ENCODE data around the gene FXR1.
A peak's percentile ranks its signal among the peaks of the same experiment; 100 is the strongest.
"Not testable (repeated sequence)": the region's sequence is repeated elsewhere in the genome, so short reads cannot be mapped to it uniquely, and the experiment has no call there.

The FXR1 gene

DNA sequence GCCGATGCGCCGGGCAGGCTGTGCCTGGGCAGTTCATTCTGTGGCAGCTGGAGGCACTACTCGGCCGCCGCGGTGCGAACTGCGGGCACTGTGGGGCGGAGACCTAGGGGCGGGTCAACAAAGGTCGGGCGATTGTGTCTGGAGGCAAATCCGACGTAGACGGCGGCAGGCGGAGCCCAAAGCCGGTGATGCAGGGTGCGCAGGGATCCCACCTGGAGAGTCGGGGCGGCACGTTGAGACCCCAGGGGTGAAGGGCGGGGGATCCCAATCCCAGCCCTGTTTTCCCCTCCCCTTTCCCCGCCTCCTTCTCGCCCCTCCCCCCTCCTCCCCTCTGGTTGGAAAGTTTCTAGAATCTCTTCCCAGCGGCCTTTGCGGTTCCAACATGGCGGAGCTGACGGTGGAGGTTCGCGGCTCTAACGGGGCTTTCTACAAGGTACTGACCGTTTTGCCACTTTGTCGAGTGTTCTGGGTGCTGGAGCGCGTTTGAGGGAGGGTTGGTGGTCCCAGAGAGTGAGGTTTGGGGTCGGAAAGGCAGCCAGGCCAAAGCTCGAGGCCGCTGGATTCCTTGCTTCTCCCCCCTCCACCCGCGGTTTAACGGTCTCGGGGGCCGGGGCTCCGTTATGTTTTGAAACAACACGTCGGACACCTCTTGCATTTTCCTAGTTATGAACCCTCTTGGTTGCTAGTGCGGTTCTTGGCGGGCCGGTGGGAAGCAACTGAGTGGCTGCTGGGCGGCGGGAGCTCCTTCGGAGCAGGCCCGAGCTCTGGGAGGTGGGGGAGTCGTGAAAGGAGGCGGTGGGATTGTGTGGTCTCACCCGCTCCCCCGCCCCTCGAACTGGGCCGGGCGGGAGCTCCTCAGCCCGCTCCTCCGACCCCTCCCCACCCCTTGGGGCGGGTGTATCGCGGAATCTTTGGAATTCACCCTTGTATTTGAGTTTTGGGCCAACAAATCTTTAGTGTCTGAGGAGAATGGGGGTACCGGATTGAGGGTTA lies at the start of gene FXR1:
Gene FXR1, plus strand, starts transcription at position 367 of the 993 bp plus-strand sequence. Its CDS starts 16 bp downstream, at position 383.
- peak; percentile 68 for DNase-seq (ENCODE audit: low read depth)

DNA sequence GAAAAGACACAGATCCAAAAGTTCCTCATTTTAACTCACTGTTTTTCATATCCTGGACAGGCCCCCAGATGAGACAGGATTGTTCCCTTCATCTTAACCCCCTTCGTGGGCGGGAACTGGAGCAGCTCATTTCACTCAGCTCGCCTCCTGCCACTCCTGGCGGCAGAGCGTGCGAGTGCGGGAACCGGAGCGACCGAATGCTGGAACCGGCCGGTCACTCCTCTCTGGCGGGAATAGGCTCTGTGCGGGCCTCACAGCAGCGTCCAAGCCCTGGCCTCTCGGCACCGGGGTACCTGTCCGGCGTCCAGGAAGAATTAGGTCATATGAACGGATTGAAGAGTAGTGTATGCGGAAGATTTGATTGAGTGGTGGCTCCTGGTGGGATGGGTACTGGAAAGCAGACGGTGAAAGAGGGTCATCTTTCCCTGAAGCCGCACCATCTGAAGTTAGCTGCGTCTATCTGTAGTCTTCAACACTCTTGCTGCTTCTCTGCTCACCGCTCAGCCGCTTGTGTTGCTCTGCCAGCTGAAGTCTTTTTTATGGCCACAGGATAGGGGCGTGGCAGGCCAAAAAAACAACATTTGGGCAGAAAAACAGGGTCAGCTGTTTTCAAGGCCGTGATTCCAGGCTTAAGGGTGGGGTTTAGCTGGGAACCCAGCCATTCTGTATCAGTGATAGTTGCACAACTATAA lies 42.3 kb upstream of the FXR1 start:
- DNase-seq (ENCODE audit: low read depth) = no peak

DNA sequence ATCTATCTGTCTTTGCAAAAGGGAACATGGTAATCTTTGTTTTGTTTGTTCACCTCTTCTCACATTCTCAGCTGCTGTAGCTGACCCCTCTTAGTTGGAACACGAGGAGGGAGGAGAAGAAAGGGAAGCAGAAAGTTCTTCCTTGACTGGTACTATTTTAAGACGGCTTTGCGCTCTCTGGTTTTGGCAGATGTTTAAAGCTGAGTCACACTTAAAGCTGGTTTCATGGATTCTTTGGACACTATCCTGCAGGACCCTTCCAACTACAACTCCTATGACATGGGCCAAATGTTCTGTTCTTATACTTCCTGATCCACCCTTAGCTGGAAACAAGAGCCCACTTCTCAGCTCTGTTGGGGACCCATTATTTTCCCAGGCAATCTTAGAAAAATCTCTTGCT lies 40.6 kb upstream of the FXR1 start:
- DNase-seq (ENCODE audit: low read depth) = no peak

DNA sequence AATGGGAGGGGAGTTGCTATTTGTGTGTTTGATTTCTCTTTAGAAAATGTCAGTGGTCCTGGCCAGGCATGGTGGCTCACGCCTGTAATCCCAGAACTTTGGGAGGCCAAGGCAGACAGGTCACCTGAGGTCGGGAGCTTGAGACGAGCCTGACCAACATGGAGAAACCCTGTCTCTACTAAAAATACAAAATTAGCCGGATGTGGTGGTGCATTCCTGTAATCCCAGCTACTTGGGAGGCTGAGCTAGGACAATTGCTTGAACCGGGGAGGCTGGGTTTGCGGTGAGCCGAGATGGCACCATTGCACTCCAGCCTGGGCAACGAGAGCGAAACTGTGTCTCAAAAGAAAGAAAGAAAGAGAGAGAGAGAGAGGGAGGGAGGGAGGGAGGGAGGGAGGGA lies 40.0 kb upstream of the FXR1 start:
- DNase-seq (ENCODE audit: low read depth) = not testable (repeated sequence)

DNA sequence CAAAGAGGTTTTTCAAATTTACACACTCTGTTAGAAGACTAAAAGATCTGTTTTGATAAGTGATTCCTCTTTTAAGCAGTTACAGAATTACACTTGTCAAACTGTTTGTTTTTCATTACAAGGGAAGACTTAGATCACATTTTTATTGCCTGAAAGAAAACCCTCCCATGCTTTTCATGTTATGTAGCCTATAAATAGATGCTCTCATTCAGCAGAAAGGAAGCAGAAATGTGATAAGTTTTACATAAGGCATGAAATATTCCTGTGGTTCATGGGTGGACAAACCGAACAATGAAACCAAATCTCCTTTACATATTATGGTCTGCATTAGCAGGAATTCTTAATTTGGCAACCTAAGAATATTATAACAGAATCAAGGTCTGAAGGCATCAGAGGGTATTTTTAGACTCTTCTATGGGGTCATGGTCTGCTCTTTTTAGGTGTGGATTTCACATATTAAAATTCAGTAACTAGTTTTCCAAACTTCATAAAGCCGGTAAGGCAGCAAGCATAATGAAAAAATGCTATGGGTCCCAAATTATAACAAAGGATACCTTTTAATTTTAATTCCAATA lies 37.3 kb upstream of the FXR1 start:
- no peak for DNase-seq (ENCODE audit: low read depth)

DNA sequence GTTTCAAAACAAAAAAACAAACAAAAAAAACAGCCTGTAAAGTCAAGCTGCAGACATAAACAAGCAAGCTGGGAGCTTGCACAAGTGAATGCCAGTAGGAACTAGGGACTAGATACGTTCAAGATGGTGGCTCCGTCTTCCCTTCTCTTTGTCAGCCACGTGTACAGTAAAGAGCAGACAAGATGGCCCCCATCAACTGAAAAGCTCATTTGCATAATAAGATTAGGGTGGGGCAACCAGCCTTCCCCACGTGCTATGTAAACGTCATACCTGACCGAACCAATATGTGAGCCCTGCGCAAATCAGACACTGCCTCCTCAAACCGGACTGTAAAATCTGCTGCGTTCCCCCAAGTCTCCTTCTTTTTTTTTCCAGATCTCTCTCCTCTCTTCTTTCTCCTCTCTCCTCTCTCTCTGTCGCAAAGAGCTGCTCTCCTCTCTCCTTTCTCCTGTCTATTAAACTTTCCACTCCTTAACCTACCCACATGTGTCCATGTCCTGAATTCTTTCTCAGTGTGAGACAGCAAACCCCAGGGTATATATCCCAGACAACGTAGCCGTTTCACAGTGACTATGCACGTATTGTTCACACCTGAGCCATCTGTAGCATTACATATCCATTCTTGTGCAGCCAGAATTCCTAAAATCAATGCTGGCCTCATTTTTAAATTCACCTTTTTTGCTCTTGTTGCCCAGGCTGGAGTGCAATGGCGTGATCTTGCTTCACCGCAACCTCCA lies 31.2 kb upstream of the FXR1 start:
- DNase-seq (ENCODE audit: low read depth) = no peak

DNA sequence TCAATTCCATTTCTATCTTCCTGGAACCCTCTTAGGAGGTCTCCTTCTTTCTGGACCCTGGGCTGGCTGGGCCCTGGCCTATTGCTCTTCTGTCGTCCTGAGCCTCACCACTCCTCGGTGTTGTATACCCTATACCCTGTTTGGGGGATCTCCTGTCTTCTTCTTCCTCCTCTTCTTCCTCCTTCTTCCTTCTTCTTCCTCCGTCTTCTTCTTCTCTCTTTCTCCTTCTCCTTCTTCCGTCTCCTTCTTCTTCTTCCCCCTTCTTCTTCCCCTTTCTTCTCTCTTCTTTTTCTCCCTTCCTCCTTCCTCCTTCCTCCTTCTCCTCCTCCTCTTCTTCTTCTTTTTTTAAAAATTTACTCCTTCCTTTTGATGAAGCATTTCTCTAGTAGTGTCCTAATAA lies 30.4 kb upstream of the FXR1 start:
- no peak for DNase-seq (ENCODE audit: low read depth)

DNA sequence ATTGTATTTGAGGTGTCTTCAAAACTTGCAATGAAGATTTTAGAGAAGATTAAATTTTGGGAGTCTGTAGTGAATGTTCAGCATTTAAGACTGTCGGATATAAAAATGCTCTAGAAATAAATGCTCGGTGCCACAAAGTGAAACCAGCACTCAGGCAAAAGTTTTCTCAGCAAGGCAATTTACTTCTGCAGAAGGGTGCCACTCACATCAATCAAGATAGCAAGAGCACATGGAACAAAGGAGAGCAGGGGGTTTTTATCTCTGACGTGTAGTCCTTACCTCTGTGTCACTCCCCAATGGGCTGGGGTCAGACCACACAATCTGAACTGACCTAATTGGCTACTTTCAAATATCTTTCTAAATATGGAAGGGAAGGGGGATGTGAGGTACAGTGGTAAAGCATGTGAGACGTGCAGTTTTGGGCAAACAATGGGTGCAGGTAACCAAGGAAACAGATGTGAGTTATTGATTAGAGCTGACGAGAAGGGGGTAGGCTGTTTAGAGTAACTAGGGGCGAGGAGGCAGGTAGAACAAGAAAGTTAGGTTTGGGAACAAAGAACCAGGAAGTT lies 23.4 kb upstream of the FXR1 start:
- DNase-seq (ENCODE audit: low read depth) = no peak

DNA sequence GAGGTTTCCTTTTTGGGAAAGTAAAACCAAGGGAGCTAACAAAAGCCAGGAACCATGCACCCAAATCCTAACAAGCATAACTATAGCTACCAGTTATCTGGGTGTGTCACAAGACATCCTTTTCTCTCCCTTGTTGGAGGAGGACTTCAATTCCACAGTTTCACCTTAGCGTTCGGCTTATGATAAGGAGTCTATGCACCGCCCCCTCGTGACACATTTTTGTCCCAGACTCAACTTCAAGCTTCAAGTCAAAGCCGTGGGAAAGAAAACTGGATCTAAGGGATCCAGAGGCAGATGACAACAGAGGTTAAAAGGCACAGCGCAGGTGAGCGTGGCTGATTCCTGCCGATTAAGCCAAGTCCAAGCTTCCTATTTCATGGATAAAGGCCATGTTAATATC lies 13.9 kb upstream of the FXR1 start:
- no peak for DNase-seq (ENCODE audit: low read depth)

DNA sequence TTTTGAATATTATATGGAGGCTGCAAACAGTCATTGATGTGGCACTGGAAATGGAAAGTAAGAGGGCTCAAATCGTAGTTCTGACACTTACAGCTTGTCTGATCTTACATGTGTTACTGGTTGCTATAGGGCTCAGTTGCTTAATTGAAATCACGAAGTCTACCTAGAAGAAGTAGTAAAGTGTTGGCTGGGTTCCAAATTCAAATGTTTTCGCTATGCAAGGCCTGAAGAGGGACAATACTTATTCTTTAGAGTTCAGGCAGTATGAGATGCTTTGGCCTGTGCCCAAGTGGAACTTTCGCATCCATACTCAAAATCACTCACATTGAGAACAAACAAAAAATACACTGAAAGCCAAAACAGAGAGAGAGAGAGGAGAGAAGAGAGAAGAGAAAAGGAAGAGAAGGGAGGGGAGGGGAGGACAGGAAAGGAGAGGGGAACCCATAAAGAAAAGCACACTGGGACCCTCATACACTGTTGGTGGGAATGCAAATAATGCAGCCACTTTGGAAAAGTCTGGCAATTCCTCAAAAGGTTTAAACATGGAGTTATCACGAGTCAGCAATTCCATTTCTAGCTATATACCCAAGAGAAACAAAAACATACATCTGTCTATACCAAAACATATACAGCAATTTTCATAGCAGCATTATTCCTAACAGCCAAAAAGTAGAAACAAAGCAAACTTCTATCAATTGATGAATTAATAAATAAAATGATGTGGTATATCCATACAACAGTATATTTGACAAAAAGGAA lies 2.9 kb upstream of the FXR1 start:
- no peak for DNase-seq (ENCODE audit: low read depth)

DNA sequence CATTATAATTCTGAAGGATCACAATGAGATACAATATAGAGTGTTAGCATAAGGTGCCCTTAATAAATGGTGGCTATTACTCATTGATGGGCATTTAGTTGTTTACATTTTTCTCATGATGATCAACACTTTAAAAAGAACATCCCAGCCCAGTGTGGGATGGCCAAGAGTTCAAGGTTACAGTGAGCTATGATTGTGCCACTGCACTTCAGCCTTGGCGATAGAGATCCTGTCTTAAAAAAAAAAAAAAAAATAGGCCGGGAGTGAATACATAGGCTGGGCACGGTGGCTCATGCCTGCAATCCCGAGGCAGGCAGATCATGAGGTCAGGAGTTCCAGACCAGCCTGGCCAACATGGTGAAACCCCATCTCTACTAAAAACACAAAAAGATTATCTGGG lies 1.6 kb upstream of the FXR1 start:
- no peak for DNase-seq (ENCODE audit: low read depth)

DNA sequence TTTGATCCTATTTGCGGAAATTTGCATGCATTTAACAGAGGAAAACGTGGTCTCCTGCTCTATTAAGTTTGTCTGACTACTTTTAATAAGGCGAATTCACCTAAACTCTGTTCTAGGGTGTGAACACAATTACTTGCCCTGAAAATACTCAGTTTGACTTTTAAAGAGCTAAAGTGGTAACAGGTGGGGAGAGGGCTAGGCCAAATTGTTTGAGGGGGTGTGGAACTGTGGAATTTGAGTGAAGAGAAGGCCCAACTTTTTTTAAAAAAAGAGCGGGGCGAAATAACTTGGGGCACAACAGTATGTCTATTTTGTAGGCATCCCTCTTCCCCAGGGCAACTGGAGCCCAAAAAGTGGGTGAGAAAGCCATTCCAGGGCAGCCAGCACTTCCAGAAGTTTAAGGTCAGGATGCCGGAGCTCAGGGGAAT lies 580 bp upstream of the FXR1 start:
- no peak for DNase-seq (ENCODE audit: low read depth)

DNA sequence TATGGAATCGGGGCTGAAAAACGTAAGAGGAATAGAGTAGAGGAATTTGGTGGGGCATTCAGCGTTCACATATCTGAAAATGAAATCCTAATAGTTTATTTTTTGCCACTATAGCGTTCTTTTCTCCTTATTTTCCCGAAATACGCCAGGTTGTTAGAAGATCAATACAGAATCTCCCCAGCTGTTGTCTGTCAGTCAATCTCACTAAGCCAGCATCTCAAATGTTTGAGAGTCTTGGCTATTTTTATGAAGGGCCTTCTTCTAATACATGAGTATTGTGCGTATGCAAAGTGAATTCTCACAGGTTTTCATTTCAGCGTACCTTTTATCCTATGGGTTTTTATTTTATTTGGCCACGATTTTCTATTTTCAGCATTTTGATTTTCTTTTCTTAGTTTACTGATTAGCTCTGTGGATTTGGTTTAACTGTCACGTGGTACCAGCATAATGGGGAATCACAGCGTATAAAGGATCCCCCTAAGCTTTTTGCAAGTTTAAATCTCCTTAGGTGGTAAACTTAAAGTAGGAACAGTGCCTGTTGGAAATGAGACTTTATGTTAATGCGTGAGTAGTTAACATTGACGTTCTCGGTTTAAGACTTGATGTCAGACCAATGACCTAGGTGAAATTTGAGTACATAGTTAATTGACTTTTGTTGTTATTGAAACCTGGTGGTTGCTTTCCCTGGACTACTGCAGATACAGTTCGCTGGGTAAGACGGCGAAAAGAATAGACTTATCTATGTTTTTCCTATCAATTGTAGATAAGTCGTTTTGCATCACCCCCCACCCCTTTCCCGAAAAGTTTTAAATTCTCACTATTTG lies 1.3 kb downstream of the FXR1 start:
- no peak for DNase-seq (ENCODE audit: low read depth)

DNA sequence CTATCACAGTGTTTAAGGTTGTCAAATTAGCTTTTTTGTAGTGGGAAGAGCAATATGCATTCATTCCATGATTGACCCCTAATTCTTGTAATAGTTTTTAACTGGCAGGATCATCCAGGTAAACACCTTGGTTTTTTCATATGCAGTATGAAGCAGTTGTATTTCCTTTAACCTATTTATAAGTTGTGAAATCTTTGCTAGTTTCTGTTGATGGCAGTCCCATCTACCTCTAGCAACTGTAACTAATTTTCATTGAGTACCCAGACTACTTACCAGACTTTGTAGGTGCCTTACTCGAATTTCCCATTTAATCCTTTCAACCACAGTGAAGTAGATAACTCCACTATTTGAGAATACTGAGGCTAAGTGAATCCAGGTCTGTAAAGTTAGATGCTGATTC lies 6.1 kb downstream of the FXR1 start:
- no peak for DNase-seq (ENCODE audit: low read depth)

DNA sequence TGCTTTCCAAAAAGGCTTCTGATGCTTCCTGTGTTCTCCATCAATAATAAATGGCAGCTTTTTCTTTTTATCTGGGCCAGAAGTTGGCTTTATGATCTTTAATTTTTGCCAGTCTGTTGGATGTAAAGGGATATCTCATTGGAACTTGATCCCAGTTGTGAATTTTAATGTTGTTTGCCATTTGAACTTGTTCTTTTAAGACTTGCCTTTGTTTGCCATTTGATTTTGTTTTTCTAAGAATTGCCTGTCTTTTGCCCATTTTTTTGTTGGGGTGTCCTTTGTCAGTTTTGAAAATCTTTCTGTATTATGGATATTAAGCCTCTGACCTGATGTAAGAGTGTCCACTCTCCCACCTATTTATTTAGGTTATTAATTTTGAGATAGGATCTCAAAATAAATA lies 9.8 kb downstream of the FXR1 start:
- DNase-seq (ENCODE audit: low read depth) = no peak

DNA sequence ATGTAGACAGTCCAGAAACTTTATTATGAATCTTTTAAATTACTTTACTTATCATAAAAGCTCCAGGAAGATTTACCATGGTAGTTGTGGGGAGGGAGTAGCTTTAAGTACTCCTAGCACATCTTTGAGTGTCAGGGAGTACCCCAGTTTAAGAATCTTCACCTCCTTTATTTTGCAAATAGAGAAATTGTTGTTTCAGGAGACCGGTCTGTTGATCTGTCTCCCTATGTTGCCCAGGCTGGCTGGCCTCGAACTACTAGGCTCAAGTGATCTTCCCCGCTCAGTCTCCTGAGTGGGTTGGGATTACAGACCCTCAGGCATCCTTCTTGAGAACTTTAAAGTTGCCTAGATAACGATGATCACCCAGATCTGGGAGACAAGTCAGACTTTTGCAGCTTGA lies 11.1 kb downstream of the FXR1 start:
- no peak for DNase-seq (ENCODE audit: low read depth)

DNA sequence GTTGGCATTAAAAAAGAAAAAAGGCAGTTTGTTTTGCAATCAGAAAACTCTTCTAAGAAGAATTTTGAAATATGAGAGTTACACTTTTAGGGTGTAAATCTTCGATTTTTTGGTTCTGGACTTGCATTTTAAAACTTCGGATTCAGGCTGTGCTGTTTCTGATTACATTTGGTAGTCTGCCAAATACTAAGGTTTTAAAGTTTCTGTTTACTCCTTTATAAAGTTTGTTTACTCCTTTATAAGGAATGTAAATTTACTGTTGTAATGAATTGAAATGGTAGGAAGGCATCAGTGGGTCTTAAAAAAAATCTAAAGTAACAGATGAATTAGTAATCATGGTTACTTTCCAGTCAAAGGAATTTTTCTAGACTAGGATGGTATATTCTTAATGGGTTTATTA lies 14.1 kb downstream of the FXR1 start:
- no peak for DNase-seq (ENCODE audit: low read depth)

DNA sequence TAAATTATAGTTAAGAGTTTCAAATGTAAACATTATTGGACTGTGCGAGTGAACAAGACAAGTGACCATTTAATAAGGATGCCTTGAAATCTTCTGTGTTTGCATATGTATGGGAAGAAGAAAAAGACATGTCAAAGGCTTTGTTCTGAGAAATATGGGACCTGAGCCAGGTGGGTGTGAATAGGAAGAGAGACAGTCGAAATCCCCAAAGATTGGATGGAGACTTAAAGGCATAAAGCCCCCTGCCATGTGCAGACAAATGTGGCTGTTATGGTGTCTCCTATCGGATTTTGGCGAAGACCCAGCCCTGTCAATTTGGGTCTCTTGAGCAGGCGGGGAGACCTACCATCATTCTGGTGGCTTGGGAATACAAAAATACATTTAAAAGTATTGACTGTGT lies 16.9 kb downstream of the FXR1 start:
- DNase-seq (ENCODE audit: low read depth) = no peak

DNA sequence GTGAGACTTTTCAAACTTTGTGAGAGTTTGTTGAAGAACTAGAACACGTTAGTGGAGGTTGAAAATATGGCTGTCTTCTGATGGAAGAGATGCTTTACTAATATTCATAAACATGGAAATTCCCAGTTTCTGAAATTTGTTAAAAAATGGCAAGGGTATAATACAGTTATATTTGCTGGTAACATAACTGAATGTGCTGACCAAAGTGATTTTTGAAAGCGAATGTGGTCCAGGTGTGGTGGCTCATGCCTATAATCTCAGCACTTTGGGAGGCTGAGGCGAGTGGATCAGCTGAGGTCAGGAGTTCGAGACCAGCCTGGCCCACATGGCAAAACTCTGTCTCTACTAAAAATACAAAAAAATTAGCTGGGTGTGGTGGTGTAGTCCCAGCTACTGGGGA lies 18.1 kb downstream of the FXR1 start:
- no peak for DNase-seq (ENCODE audit: low read depth)

DNA sequence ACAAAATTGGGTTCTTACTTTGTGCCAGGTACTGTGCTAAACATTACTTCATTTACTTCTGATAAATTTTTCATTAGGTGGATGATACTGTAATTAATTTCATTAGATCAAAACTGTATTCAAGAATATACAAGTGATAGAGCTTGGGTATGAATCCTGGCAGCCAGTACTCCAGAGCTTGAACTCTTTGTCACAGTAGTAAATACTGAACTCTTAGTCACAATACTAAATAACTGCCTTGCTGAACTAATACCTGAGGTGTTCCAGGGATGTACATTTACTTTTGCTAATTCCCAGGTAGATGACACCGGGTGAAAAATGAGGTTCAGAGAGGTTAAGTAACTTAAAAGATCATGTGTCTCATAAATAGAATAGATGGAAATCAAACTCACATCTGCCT lies 20.3 kb downstream of the FXR1 start:
- DNase-seq (ENCODE audit: low read depth) = no peak

Data from GM04504 (cell line).